GM13976 (cell line): ENCODE results near the gene TP63.
A peak's percentile ranks its signal among the peaks of the same experiment; 100 is the strongest.
"Not testable (repeated sequence)": the region's sequence is repeated elsewhere in the genome, so short reads cannot be mapped to it uniquely, and the experiment has no call there.

ENCODE experiments used
- DNase-seq: peaks from one replicate; pipeline ENCODE4 v3.0.0; 2012; ENCODE audit warnings: low spot score
- CTCF ChIP-seq: IDR thresholded peaks from 2 replicates; pipeline ENCODE4 v1.5.1; 2012; ENCODE audit warnings: borderline replicate concordance, mild to moderate bottlenecking; ENCODE audit not compliant: insufficient read depth; ENCODE audit errors: extremely low read depth, missing control alignments, control extremely low read depth
- in situ Hi-C: fragments of 300-500 bp; cut with MboI; formaldehyde crosslinking; loops from one replicate; pipeline ENCODE4 v1.12.0; 2022; ENCODE audit warnings: low sequenced_read_pairs, mixed read lengths, inconsistent platforms; ENCODE audit not compliant: unreplicated experiment

The TP63 gene

GRCh38 chr3:189641776-189642175 lies 10.6 kb downstream of the TP63 start:
- in situ Hi-C loops: no loop called here
- no peak for TF ChIP-seq CTCF
- no peak for DNase-seq

GRCh38 chr3:189646853-189647542 lies 15.8 kb downstream of the TP63 start:
- in situ Hi-C loops: no loop called here
- no peak for DNase-seq
- no peak for TF ChIP-seq CTCF

DNA sequence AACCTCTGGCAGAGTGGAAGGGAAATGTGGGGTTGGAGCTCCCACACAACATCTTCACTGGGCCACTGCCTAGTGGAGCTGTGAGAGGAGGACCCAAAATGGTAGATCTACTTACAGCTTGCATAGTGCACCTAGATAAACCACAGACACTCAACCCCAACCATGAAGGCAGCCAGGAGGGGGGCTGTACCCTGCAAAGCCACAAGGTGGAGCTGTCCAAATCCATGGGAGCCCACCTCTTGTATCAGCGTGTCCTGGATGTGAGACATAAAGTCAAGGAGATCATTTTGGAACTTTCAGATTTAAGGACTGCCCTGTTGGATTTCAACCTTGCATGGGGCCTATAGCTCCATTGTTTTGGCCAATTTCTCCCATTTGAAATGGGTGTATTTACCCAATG lies 20.9 kb downstream of the TP63 start:
- DNase-seq: no peak
- peak; percentile 15 for TF ChIP-seq CTCF
- in situ Hi-C loops: no loop called here

- in situ Hi-C loops: no loop called here
- no peak for TF ChIP-seq CTCF
- peak; percentile 10 for DNase-seq
Observed at GRCh38 chr3:189655617-189656016, 24.4 kb downstream of the TP63 start.

DNA sequence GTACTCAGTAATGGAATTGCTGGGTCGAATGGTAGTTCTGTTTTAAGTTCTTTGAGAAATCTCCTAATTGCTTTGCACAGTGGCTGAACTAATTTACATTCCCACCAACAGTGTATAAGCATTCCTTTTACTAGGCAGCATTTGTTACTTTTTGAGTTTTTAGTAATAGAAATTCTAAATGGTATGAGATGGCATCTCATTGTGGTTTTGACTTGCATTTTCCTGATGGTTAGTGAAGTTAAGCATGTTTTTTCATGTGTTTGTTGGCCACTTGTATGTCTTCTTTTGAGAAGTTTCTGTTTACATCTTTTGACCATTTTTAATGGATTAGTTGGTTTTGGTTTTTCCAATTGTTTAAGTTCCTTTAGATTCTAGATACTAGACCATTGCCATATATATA lies 28.4 kb downstream of the TP63 start:
- no peak for TF ChIP-seq CTCF
- in situ Hi-C loops: no loop called here
- DNase-seq: no peak

DNA sequence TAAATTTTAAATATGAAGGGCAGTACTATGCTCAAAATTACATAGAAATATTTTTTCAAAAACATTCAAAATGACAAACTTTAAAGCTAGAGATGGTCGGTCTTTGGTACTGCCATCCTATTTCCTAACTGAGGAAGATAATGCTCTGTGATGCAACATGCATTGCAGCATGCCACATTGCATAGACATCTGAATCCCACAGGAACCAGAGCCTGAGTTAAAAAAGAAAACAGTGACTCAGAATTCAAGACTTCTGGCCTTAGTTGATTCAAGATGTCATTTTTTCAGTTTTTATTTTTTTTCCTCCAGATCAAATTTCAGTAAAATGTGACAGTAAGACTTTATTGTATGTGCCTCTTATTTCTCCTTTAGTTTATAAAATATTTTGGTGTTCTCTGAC lies 33.1 kb downstream of the TP63 start:
- TF ChIP-seq CTCF: no peak
- in situ Hi-C loops: no loop called here
- DNase-seq: no peak

- DNase-seq, in situ Hi-C loops: not testable (repeated sequence)
Observed at GRCh38 chr3:189672346-189672745, 41.2 kb downstream of the TP63 start.
